ENCODE results near the gene FCER1G. TPM values are rescaled to one million over a fixed set of nuclear protein-coding genes. Genes with fewer than 3 reads are reported as not detected.

Gene FCER1G
- polyA plus RNA-seq, 1 donor from 2014 or later, result 3.5 TPM

DNA sequence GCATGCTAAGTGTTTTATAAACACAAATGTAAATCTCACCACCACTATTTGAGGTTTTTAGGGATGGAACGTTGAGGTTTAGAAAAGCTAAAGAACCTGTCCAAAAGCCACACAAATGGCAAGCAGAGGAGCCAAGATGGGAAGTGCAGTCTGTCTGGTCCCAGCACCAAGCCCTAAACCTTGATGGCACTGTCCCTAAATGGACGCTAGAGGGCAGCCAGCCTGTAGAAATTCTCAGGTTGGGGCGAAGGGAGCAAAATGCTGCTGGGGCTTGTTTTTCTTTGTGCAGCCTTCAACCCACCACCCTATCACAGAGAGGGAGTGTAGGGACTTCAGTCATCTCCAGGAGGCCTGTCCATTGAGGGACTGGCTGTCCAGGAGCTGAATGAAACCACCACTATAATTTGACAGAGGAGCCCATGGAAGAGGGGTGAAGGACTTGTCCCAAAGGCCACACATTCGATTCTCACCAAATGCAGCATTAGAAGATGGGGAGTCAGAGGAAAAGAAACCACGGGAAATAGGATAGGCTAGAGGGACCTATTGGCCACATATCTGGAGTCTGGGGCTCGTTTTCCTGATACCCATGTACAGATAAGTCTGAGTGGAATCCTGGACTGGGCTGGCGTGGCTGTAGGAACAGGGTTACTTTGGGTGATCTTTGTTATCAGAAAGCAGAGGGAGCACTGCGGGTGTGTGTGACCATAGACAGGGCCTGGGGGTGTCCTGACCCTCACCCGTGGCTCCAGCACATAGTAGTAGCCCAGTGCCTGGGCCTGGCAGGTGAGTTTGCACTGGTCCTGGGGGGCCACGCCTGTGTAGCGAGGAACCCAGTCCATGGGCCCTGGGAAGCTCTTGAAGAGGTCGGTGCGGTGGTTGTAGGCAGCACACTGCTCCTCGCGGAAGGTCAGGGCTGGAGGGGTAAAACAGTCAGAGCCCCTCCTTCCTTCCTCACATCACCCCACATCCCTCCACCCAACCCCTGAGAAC is 22.3 kb upstream of the FCER1G start:
- TF ChIP-seq, protein P1, sequence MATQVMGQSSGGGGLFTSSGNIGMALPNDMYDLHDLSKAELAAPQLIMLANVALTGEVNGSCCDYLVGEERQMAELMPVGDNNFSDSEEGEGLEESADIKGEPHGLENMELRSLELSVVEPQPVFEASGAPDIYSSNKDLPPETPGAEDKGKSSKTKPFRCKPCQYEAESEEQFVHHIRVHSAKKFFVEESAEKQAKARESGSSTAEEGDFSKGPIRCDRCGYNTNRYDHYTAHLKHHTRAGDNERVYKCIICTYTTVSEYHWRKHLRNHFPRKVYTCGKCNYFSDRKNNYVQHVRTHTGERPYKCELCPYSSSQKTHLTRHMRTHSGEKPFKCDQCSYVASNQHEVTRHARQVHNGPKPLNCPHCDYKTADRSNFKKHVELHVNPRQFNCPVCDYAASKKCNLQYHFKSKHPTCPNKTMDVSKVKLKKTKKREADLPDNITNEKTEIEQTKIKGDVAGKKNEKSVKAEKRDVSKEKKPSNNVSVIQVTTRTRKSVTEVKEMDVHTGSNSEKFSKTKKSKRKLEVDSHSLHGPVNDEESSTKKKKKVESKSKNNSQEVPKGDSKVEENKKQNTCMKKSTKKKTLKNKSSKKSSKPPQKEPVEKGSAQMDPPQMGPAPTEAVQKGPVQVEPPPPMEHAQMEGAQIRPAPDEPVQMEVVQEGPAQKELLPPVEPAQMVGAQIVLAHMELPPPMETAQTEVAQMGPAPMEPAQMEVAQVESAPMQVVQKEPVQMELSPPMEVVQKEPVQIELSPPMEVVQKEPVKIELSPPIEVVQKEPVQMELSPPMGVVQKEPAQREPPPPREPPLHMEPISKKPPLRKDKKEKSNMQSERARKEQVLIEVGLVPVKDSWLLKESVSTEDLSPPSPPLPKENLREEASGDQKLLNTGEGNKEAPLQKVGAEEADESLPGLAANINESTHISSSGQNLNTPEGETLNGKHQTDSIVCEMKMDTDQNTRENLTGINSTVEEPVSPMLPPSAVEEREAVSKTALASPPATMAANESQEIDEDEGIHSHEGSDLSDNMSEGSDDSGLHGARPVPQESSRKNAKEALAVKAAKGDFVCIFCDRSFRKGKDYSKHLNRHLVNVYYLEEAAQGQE (IDR thresholded peaks at IDR 0.05; ENCODE audit: borderline replicate concordance), result peak; percentile 31
- TF ChIP-seq TAF1 (IDR thresholded peaks at IDR 0.05; ENCODE audit: low read depth) (no peak), POLR2AphosphoS5 (IDR thresholded peaks at IDR 0.05) (peak; percentile 23), MXI1 (conservative IDR thresholded peaks at IDR 0.05; ENCODE audit: poor library complexity, severe bottlenecking) (no peak), SMC3 (conservative IDR thresholded peaks at IDR 0.05; ENCODE audit: poor library complexity) (peak; percentile 93), EP300 (conservative IDR thresholded peaks at IDR 0.05; ENCODE audit: poor library complexity, severe bottlenecking) (no peak), EZH2 (IDR thresholded peaks at IDR 0.05; ENCODE audit: borderline replicate concordance, insufficient read depth, low read length, poor library complexity, severe bottlenecking) (no peak), RAD21 (conservative IDR thresholded peaks at IDR 0.05) (peak; percentile 86)
- TF ChIP-seq, protein P2, sequence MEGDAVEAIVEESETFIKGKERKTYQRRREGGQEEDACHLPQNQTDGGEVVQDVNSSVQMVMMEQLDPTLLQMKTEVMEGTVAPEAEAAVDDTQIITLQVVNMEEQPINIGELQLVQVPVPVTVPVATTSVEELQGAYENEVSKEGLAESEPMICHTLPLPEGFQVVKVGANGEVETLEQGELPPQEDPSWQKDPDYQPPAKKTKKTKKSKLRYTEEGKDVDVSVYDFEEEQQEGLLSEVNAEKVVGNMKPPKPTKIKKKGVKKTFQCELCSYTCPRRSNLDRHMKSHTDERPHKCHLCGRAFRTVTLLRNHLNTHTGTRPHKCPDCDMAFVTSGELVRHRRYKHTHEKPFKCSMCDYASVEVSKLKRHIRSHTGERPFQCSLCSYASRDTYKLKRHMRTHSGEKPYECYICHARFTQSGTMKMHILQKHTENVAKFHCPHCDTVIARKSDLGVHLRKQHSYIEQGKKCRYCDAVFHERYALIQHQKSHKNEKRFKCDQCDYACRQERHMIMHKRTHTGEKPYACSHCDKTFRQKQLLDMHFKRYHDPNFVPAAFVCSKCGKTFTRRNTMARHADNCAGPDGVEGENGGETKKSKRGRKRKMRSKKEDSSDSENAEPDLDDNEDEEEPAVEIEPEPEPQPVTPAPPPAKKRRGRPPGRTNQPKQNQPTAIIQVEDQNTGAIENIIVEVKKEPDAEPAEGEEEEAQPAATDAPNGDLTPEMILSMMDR (IDR thresholded peaks at IDR 0.05; ENCODE audit: poor library complexity, severe bottlenecking), result peak; percentile 96
- H3K4me3 ChIP-seq (ENCODE audit: low read length), result no peak overlapping the region
- no peaks in the 10 kb centered on the region for H3F3A ChIP-seq (ENCODE audit: insufficient read depth, low read length, poor library complexity, severe bottlenecking)
- peak overlapping the region; percentile 58 for H2AFZ ChIP-seq (ENCODE audit: low read depth, low read length)
- no peaks in the 10 kb centered on the region for H4K20me1 ChIP-seq (ENCODE audit: insufficient read depth)
- peak overlapping the region; percentile 56 for H3K27ac ChIP-seq (ENCODE audit: low read length)
- no peaks in the 10 kb centered on the region for H3K9me2 ChIP-seq (ENCODE audit: insufficient read depth, low read length)
- H3K27me3 ChIP-seq (ENCODE audit: insufficient read depth, low read depth, low read length), result no peaks in the 10 kb centered on the region
- peak overlapping the region; percentile 42 for H3K9ac ChIP-seq (ENCODE audit: low read length)
- no peaks in the 10 kb centered on the region for H3K36me3 ChIP-seq (ENCODE audit: insufficient read depth, low read length)
- H3K4me2 ChIP-seq (ENCODE audit: low read length), result no peak overlapping the region
- no peaks in the 10 kb centered on the region for H3K79me2 ChIP-seq (replicated peaks; ENCODE audit: insufficient read depth, low read length)
- H3K9me3 ChIP-seq (ENCODE audit: low read length), result no peaks in the 10 kb centered on the region

DNA sequence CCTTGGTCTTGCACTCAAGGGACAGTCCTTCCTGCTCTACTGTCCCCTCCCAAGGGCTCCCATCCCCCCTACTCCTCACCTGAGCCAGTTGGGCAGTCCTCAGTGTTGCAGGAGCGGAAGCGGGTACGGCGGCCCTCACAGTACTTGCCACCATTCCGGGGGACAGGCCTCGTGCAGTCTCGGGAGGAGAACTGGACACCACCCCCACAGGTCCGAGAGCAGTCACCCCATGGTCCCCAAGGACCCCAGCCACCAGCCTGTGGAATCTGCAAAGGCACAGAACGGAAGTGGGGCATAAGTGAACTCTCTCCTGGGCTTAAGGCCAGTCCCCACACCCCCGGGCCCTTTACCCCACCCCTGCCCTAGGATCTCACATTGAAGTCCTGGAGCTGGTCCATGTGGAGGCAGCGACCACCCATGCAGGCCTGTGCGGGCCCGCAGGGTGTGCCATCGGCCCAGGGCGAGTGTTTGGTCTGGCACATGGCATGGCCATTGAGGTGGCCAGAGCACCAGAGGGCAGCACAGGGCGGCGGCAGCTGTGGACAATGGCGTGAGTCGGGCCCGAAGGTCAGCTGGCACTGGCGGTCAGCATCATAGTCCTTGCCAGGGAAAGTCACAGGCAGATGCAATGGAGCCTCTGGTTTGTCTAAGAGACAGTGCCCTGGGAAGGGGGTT is 21.4 kb upstream of the FCER1G start:
- Histone ChIP-seq H3K4me3 (ENCODE audit: low read length) (no peak overlapping the region), H3K79me2 (replicated peaks; ENCODE audit: insufficient read depth, low read length) (no peaks in the 10 kb centered on the region), H3K9me3 (ENCODE audit: low read length) (no peaks in the 10 kb centered on the region), H3K9me2 (ENCODE audit: insufficient read depth, low read length) (no peaks in the 10 kb centered on the region), H3K36me3 (ENCODE audit: insufficient read depth, low read length) (no peaks in the 10 kb centered on the region), H2AFZ (ENCODE audit: low read depth, low read length) (no peak overlapping the region), H3F3A (ENCODE audit: insufficient read depth, low read length, poor library complexity, severe bottlenecking) (no peaks in the 10 kb centered on the region), H3K4me2 (ENCODE audit: low read length) (no peak overlapping the region), H3K9ac (ENCODE audit: low read length) (no peak overlapping the region), H3K27me3 (ENCODE audit: insufficient read depth, low read depth, low read length) (no peaks in the 10 kb centered on the region), H4K20me1 (ENCODE audit: insufficient read depth) (no peaks in the 10 kb centered on the region), H3K27ac (ENCODE audit: low read length) (no peak overlapping the region)
- TF ChIP-seq EZH2 (IDR thresholded peaks at IDR 0.05; ENCODE audit: borderline replicate concordance, insufficient read depth, low read length, poor library complexity, severe bottlenecking), result no peak
- TF ChIP-seq, protein P2 (IDR thresholded peaks at IDR 0.05; ENCODE audit: poor library complexity, severe bottlenecking), result no peak
- TF ChIP-seq MXI1 (conservative IDR thresholded peaks at IDR 0.05; ENCODE audit: poor library complexity, severe bottlenecking), result no peak
- no peak for TF ChIP-seq SMC3 (conservative IDR thresholded peaks at IDR 0.05; ENCODE audit: poor library complexity)
- no peak for TF ChIP-seq RAD21 (conservative IDR thresholded peaks at IDR 0.05)
- TF ChIP-seq EP300 (conservative IDR thresholded peaks at IDR 0.05; ENCODE audit: poor library complexity, severe bottlenecking), result no peak
- TF ChIP-seq POLR2AphosphoS5 (IDR thresholded peaks at IDR 0.05), result no peak
